ENCODE measurements around the gene GJC1. TPM values are rescaled to one million over a fixed set of nuclear protein-coding genes. Genes with fewer than 3 reads are reported as not detected.

The GJC1 gene
- total RNA-seq, 1 donor from 2014 or later, result 19.9 TPM

GRCh38 chr17:44776628-44777393 is 53.3 kb downstream of the GJC1 start:
- DNase-seq, result no peak

GRCh38 chr17:44775838-44776621 is 54.1 kb downstream of the GJC1 start:
- DNase-seq, result no peak

DNA sequence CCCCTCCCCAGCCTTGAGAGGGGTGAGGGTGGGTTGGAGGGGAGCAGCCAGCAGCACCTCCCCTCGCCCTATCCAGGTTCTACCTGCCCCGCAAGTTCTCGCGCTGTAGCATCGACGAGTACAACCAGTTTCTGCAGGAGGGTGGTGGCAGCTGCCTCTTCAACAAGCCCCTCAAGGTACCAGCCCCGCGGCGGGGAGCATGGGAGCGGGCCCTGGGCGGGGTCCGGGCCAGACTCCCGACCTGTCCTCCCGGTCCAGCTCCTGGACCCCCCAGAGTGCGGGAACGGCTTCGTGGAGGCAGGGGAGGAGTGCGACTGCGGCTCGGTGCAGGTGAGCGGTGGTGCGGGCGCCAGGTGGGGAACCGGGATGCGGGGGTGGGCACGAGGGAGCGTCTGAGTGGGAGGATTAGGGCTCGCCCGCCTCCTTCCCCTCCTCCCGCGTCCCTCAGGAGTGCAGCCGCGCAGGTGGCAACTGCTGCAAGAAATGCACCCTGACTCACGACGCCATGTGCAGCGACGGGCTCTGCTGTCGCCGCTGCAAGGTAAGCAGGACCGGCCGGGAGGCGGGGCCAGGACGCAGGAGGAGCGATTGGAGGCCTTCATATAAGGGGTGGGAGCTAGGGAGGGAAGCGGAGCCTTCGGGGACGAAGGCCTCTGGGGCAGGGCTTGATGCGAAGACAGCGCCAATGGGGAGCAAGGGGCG is 54.8 kb downstream of the GJC1 start:
- DNase-seq, result peak; percentile 95

GRCh38 chr17:44774271-44775135 is 55.6 kb downstream of the GJC1 start:
- peak; percentile 60 for DNase-seq

GRCh38 chr17:44773140-44773539 is 56.9 kb downstream of the GJC1 start:
- no peak for DNase-seq

DNA sequence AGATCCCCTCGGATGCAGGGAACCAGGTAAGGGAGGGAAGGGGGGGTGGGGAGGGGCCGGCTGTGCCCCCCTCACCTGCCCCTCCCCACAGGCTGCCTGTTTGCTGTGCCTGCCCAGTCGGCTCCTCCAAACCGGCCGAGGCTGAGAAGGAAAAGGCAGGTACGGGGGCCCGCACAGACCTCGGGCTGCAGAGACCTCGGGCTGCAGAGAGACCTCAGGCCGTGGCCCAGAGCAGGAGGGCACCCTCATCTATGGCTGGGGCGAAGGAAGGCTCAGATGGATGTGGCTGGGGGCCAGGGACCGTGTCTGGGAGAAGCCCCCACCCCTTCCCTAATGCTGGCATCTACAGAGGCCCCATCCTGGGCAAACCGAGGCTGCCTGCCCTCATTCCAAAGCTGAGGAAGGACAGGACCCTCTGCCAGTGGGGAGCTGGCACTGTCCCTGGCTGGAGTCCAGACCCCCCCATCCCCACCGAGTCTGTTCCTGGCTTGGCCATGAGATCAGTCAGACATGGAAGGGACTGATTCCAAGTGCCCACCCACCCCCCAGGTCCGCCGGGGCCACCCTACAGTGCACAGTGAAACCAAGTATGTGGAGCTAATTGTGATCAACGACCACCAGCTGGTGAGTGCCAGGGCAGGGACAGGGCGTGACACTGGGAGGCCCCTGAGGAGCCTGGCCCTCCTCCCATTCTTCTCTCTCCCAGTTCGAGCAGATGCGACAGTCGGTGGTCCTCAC is 57.6 kb downstream of the GJC1 start:
- no peak for DNase-seq

- DNase-seq, result no peak
Observed at GRCh38 chr17:44770166-44770925, 59.7 kb downstream of the GJC1 start.

- no peak for DNase-seq
Observed at GRCh38 chr17:44769647-44770084, 60.4 kb downstream of the GJC1 start.

GRCh38 chr17:44769230-44769629 is 60.9 kb downstream of the GJC1 start:
- no peak for DNase-seq

GRCh38 chr17:44768505-44769142 is 61.5 kb downstream of the GJC1 start:
- no peak for DNase-seq

DNA sequence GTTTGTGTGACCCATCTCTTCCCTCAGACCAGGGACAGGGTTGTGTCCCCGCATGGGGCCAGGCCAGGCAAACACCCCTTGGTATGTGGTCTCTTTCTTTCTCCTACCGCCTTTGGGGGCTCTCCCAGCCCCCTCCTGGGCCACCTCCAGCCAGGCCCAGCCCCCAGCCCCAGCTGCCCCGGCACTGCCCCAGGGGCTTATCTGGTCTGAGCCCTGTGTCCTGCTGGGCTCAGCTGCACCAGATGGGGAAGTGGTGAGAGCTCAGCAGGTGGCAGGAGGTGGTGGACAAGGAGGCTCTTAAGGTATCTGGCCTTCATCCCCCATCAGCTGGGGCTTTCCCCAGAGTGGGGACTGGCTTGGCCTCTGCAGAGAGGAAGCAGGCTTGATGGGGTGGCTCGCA is 62.6 kb downstream of the GJC1 start:
- DNase-seq, result no peak

- no peak for DNase-seq
Observed at GRCh38 chr17:44766409-44767038, 63.6 kb downstream of the GJC1 start.

- DNase-seq, result no peak
Observed at GRCh38 chr17:44765965-44766364, 64.1 kb downstream of the GJC1 start.

GRCh38 chr17:44763170-44763569 is 66.9 kb downstream of the GJC1 start:
- DNase-seq, result no peak

- no peak for DNase-seq
Observed at GRCh38 chr17:44761932-44762810, 67.9 kb downstream of the GJC1 start.

GRCh38 chr17:44760474-44761308 is 69.4 kb downstream of the GJC1 start:
- DNase-seq, result no peak

DNA sequence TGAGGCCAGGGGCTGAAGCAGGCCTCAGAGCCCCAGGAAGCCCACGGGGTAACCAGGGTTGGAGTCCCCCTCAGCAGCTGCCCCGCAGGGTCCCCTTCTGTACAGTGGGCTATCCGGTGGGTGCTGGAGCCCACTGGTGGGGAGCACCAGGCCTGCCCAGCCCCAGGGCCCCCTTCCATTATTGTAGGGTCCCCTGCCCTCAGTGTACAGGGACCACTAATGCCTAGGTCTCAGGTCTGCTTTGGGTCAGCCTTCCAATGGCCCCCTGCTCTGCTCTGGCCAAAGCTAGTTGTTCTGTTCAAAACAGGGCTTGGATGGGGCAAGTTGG is 70.2 kb downstream of the GJC1 start:
- no peak for DNase-seq

All from skin of body (tissue), 2 donors.